OCI-LY1 (cell line): ENCODE results near the gene SP6.

Source experiments
- CTCF ChIP-seq: fragments of 200-600 bp; sonication (generic), shearing (Covaris generic); IDR thresholded peaks from 2 replicates; pipeline ENCODE4 v1.5.1; 2017; ENCODE audit warnings: mild to moderate bottlenecking, antibody characterized with exemption, low read length, moderate library complexity, mixed read lengths
- EZH2 ChIP-seq: fragments of 200-600 bp; sonication (generic), shearing (Covaris generic); IDR thresholded peaks from 2 replicates; pipeline ENCODE4 v1.8.0; 2017; ENCODE audit warnings: borderline replicate concordance, mixed run types, mild to moderate bottlenecking, antibody characterized with exemption, low read length, moderate library complexity, mixed read lengths

GRCh38 chr17:47878203-47879027 is 27.5 kb upstream of the SP6 start:
- TF ChIP-seq CTCF (no peak), EZH2 (no peak)
